Osteoblast (primary cell): ENCODE results near the gene ZBTB39. TPM values are rescaled to one million over a fixed set of nuclear protein-coding genes. Genes with fewer than 3 reads are reported as not detected.
"Not testable (repeated sequence)": the region's sequence is repeated elsewhere in the genome, so short reads cannot be mapped to it uniquely, and the experiment has no call there.

Experiments
- DNase-seq: peaks from one replicate; pipeline ENCODE4 v3.0.0; 2011; ENCODE audit warnings: low spot score, mixed read lengths; ENCODE audit not compliant: insufficient read length; ENCODE audit errors: missing footprints
- H2AFZ ChIP-seq: 2 replicates; pipeline ENCODE4 v1.6.0; 2011; ENCODE audit warnings: mild to moderate bottlenecking, low read length
- H3K27ac ChIP-seq: 2 replicates; pipeline ENCODE4 v1.5.1; 2011; ENCODE audit warnings: mild to moderate bottlenecking, low read depth, low read length, moderate library complexity
- H3K27me3 ChIP-seq: 2 replicates; pipeline ENCODE4 v1.6.0; 2012; ENCODE audit warnings: mild to moderate bottlenecking, control low read depth, inconsistent platforms, low read length, moderate library complexity; ENCODE audit not compliant: insufficient read depth
- H3K36me3 ChIP-seq: 2 replicates; pipeline ENCODE4 v1.5.1; 2011; ENCODE audit warnings: mild to moderate bottlenecking, low read length, control low read depth, moderate library complexity; ENCODE audit not compliant: insufficient read depth
- H3K4me1 ChIP-seq: 2 replicates; pipeline ENCODE4 v1.5.1; 2011; ENCODE audit warnings: mild to moderate bottlenecking, low read length, control low read depth, moderate library complexity; ENCODE audit not compliant: insufficient read depth
- H3K4me2 ChIP-seq: 2 replicates; pipeline ENCODE4 v1.6.0; 2011; ENCODE audit warnings: mild to moderate bottlenecking, low read length; ENCODE audit not compliant: insufficient read depth
- H3K4me3 ChIP-seq: fragments of 200-600 bp; sonication (generic); 3 replicates; pipeline ENCODE4 v1.5.1; 2012; ENCODE audit warnings: mild to moderate bottlenecking, low read length, inconsistent platforms; ENCODE audit not compliant: insufficient read depth
- H3K79me2 ChIP-seq: 2 replicates; pipeline ENCODE4 v1.6.0; 2012; ENCODE audit warnings: mild to moderate bottlenecking, low read length, control low read depth, inconsistent platforms; ENCODE audit not compliant: insufficient read depth
- H3K9me3 ChIP-seq: 2 replicates; pipeline ENCODE4 v1.5.1; 2011; ENCODE audit warnings: low read depth, low read length, control low read depth
- H4K20me1 ChIP-seq: 2 replicates; pipeline ENCODE4 v1.6.0; 2012; ENCODE audit warnings: mild to moderate bottlenecking, low read length, control low read depth; ENCODE audit not compliant: insufficient read depth
- total RNA-seq: library from RNA; depleted of rRNA; stranded (reverse); fragments of >200 nt; gene quantifications from 2 replicates; pipeline ENCODE4 v1.2.3, GENCODE V29; 2012
- TF ChIP-seq, protein P1 (sequence below): IDR thresholded peaks from 2 replicates; pipeline ENCODE4 v1.5.1; 2011; ENCODE audit warnings: mild to moderate bottlenecking, low read depth, low read length, moderate library complexity; ENCODE audit errors: extremely low read depth

Gene ZBTB39
- total RNA-seq, 1 donor: 4.7 TPM

DNA sequence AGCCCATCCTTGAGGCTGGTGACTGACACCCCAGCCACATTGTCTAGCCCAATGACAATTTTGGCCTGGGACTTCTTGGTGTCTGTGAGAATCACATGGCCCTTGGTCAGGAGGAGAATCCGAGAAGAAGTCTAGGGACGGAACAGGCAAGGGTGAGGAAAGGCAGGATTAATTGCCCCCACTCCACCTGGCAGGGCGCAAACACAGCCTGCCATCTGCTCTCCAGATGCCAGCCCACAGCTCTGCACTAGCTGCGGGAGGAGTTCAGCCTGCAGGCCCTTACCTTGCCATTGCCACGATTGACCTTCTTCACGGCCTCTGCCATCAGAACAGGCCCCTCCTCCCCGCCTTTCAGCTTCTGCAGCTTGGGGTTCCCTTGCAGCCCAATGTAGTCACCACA, 23.1 kb upstream of the ZBTB39 start:
- no peak overlapping the region for H3K4me3 ChIP-seq

DNA sequence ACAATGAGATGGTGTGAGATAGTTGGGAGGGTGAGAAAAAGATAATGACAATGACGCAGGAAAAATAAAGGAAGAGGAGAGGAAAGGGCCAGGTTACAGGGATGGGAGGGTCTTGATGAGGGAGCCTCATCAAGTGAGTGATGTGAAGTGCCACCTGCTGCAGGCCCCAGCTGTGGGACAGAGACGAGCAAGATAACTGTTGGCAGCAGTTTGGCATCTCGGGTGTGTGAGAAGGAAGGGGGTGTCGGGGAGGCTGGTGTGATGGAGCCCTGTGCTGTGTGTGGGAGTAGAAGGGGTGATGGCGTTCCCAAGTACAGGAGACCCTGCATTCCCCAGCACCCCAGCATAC, 21.4 kb upstream of the ZBTB39 start:
- TF ChIP-seq, protein P1, sequence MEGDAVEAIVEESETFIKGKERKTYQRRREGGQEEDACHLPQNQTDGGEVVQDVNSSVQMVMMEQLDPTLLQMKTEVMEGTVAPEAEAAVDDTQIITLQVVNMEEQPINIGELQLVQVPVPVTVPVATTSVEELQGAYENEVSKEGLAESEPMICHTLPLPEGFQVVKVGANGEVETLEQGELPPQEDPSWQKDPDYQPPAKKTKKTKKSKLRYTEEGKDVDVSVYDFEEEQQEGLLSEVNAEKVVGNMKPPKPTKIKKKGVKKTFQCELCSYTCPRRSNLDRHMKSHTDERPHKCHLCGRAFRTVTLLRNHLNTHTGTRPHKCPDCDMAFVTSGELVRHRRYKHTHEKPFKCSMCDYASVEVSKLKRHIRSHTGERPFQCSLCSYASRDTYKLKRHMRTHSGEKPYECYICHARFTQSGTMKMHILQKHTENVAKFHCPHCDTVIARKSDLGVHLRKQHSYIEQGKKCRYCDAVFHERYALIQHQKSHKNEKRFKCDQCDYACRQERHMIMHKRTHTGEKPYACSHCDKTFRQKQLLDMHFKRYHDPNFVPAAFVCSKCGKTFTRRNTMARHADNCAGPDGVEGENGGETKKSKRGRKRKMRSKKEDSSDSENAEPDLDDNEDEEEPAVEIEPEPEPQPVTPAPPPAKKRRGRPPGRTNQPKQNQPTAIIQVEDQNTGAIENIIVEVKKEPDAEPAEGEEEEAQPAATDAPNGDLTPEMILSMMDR: no peak
- Histone ChIP-seq H2AFZ (no peak overlapping the region), H3K79me2 (no peaks in the 10 kb centered on the region), H3K4me2 (no peak overlapping the region), H3K27ac (no peak overlapping the region), H4K20me1 (no peaks in the 10 kb centered on the region), H3K4me3 (no peak overlapping the region), H3K36me3 (no peaks in the 10 kb centered on the region), H3K9me3 (no peaks in the 10 kb centered on the region), H3K4me1 (no peaks in the 10 kb centered on the region), H3K27me3 (peaks cover 25% of the 10 kb centered on the region)
- no peak for DNase-seq

More for the DNA sequence above, 23.1 kb upstream of the ZBTB39 start:
- Histone ChIP-seq H3K4me2 (no peak overlapping the region), H3K36me3 (no peaks in the 10 kb centered on the region), H3K4me1 (no peaks in the 10 kb centered on the region), H3K27me3 (peaks cover 23% of the 10 kb centered on the region), H3K79me2 (no peaks in the 10 kb centered on the region), H3K9me3 (no peaks in the 10 kb centered on the region), H4K20me1 (no peaks in the 10 kb centered on the region), H3K27ac (no peak overlapping the region), H2AFZ (no peak overlapping the region)
- DNase-seq: no peak
- TF ChIP-seq, protein P1: no peak

DNA sequence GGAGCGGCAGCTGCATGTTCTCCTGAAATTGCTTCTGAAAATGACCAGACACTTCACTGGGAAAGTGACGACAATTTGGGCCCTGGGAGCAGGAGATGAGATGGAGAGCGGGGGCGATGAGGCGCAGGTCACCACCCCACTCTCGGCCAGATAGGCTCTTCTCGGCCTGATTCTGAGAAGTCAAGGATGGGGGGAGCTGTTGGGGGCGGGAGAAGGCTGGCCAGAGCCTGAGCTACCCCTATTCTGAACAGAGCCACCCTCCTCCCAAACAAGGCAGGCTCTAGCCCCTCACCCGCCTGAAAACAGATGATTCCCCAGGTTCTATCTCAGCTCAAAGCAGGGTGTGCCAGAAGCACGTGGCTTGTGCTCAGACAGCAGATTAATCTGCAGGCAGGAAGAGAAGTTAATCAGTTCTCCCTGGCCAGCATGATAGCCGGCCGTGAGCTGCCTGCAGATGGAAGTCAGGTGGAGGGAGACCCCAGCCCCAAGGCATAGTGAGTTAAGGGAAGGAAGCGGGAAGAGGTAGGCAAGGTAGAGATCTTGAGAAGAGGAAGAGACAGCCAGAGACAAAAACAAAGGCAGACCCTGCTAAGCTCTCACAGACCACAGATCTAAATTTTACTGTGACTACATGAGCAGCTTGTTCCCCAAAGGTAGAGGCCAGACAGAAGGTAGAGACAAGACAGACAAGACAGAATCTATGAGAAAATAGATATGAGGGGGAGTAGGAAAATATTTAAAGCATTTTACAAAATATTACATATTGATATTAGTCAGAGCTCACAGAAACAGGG, 20.9 kb upstream of the ZBTB39 start:
- Histone ChIP-seq H3K36me3 (no peaks in the 10 kb centered on the region), H3K27ac (no peak overlapping the region), H3K4me3 (no peak overlapping the region), H3K9me3 (no peaks in the 10 kb centered on the region), H2AFZ (no peak overlapping the region), H3K4me1 (no peaks in the 10 kb centered on the region), H3K27me3 (peaks cover 25% of the 10 kb centered on the region), H4K20me1 (no peaks in the 10 kb centered on the region), H3K4me2 (no peak overlapping the region), H3K79me2 (no peaks in the 10 kb centered on the region)
- DNase-seq: no peak
- TF ChIP-seq, protein P1: no peak

DNA sequence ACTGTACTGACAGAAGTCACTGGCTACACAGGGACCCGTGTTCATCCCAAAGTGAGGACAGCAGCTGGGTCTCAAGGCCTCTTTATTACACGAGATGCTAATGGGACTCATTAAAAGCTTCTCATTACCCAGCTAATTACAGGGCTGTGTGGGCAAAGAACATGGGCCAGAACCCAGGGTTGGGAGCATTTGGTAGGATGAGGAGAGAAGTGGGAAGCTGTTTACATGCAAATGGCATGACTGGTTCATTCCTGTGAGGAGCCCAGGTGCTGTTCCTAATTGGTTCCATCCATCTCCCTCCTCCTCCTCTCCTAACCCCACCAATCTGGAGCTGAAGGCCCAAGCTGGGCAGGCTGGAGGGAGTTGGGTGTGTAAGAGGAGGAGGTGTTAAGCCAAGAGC, 18.9 kb upstream of the ZBTB39 start:
- Histone ChIP-seq H3K36me3 (no peaks in the 10 kb centered on the region), H3K27ac (no peak overlapping the region), H4K20me1 (no peaks in the 10 kb centered on the region), H3K9me3 (no peaks in the 10 kb centered on the region), H3K4me3 (no peak overlapping the region), H2AFZ (no peak overlapping the region), H3K4me1 (no peaks in the 10 kb centered on the region), H3K4me2 (no peak overlapping the region), H3K27me3 (peaks cover 25% of the 10 kb centered on the region), H3K79me2 (no peaks in the 10 kb centered on the region)
- no peak for DNase-seq
- TF ChIP-seq, protein P1: no peak

DNA sequence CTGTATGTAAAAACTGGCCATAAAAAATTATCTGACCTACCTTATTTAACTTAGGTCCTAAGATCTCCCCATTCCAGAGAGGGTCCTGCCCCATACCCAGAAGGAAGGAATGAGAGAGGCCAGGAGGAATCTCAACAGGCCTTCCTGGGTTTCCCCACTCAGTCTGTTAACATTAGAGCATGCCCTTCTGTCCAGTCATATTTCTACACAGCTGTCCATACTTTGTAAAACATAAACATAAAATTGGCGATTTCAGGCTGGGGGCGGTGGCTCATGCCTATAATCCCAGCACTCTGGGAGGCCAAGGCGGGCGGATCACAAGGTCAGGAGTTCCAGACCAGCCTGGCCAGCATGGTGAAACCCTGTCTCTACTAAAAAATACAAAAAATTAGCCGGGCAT, 16.0 kb upstream of the ZBTB39 start:
- not testable (repeated sequence) for H4K20me1 ChIP-seq, H3K36me3 ChIP-seq, DNase-seq, H3K27ac ChIP-seq, H3K4me3 ChIP-seq, H2AFZ ChIP-seq, H3K9me3 ChIP-seq, H3K4me2 ChIP-seq, H3K79me2 ChIP-seq, H3K4me1 ChIP-seq
- peaks cover 21% of the 10 kb centered on the region for H3K27me3 ChIP-seq
